Astrocyte (in vitro differentiated cells and primary cell): Measurements from ENCODE around the gene EXD3. TPM values are rescaled to one million over a fixed set of nuclear protein-coding genes. Genes with fewer than 3 reads are reported as not detected.

ENCODE experiments used
- DNase-seq: peaks from one replicate; pipeline ENCODE4 v3.0.0-alpha.2; 2010; ENCODE audit warnings: low read depth
- FAIRE-seq: peaks from 2 replicates; lab custom pipeline; 2011; peaks lifted over from hg19 to GRCh38; lab: Jason Lieb, UNC
- H2AFZ ChIP-seq: 2 replicates; pipeline ENCODE4 v1.6.0; 2012; ENCODE audit warnings: low read depth, low read length, inconsistent platforms
- H3K27ac ChIP-seq: 2 replicates; pipeline ENCODE4 v1.5.1; 2011; ENCODE audit warnings: low read depth, low read length, inconsistent platforms
- H3K27me3 ChIP-seq: 2 replicates; pipeline ENCODE4 v1.6.0; 2011; ENCODE audit warnings: low read length, inconsistent platforms; ENCODE audit not compliant: insufficient read depth
- H3K36me3 ChIP-seq: 2 replicates; pipeline ENCODE4 v1.5.1; 2011; ENCODE audit warnings: low read length, inconsistent platforms; ENCODE audit not compliant: insufficient read depth
- H3K4me1 ChIP-seq: 2 replicates; pipeline ENCODE4 v1.5.1; 2011; ENCODE audit warnings: low read length, inconsistent platforms; ENCODE audit not compliant: insufficient read depth
- H3K4me2 ChIP-seq: 2 replicates; pipeline ENCODE4 v1.6.0; 2012; ENCODE audit warnings: low read length, inconsistent platforms
- H3K4me3 ChIP-seq: 2 replicates; pipeline ENCODE4 v1.5.1; 2011; ENCODE audit warnings: low read depth, mild to moderate bottlenecking, low read length, inconsistent platforms; ENCODE audit not compliant: insufficient read depth
- H3K79me2 ChIP-seq: 2 replicates; pipeline ENCODE4 v1.6.0; 2012; ENCODE audit warnings: mild to moderate bottlenecking, low read length, inconsistent platforms; ENCODE audit not compliant: insufficient read depth
- H3K9ac ChIP-seq: 2 replicates; pipeline ENCODE4 v1.6.0; 2012; ENCODE audit warnings: mild to moderate bottlenecking, low read length, inconsistent platforms
- H3K9me3 ChIP-seq: 2 replicates; pipeline ENCODE4 v1.5.1; 2012; ENCODE audit warnings: low read depth, mild to moderate bottlenecking, low read length, inconsistent platforms; ENCODE audit not compliant: insufficient read depth
- H4K20me1 ChIP-seq: 2 replicates; pipeline ENCODE4 v1.6.0; 2012; ENCODE audit warnings: low read length, inconsistent platforms; ENCODE audit not compliant: insufficient read depth
- H3K27ac Mint-ChIP-seq: one replicate; pipeline ENCODE4 v1.8.0; 2021; ENCODE audit warnings: mild to moderate bottlenecking, mixed read lengths; ENCODE audit not compliant: unreplicated experiment
- H3K27me3 Mint-ChIP-seq: one replicate; pipeline ENCODE4 v1.8.0; 2021; ENCODE audit warnings: low read depth, mixed read lengths; ENCODE audit not compliant: unreplicated experiment
- H3K36me3 Mint-ChIP-seq: one replicate; pipeline ENCODE4 v1.8.0; 2021; ENCODE audit warnings: low read depth, mixed read lengths; ENCODE audit not compliant: unreplicated experiment
- H3K4me1 Mint-ChIP-seq: one replicate; pipeline ENCODE4 v1.8.0; 2021; ENCODE audit warnings: low read depth, mixed read lengths; ENCODE audit not compliant: unreplicated experiment
- H3K4me3 Mint-ChIP-seq: one replicate; pipeline ENCODE4 v1.8.0; 2021; ENCODE audit warnings: mild to moderate bottlenecking, moderate library complexity, mixed read lengths; ENCODE audit not compliant: unreplicated experiment
- H3K9me3 Mint-ChIP-seq: one replicate; pipeline ENCODE4 v1.8.0; 2021; ENCODE audit warnings: mild to moderate bottlenecking, mixed read lengths; ENCODE audit not compliant: unreplicated experiment
- CTCF ChIP-seq: IDR thresholded peaks from 2 replicates; pipeline ENCODE4 v1.5.1; 2011; ENCODE audit warnings: low read depth, mild to moderate bottlenecking, inconsistent platforms, low read length, moderate library complexity; ENCODE audit not compliant: insufficient read depth
- EZH2 ChIP-seq: IDR thresholded peaks from 2 replicates; pipeline ENCODE4 v1.6.1; 2012; ENCODE audit warnings: mild to moderate bottlenecking, low read length, inconsistent platforms; ENCODE audit not compliant: insufficient read depth
- total RNA-seq: library from RNA; stranded (reverse); gene quantifications from 2 replicates; pipeline ENCODE4 v1.2.1, GENCODE V29; 2021

The EXD3 gene
- total RNA-seq, 1 donor from 2014 or later: 8.5 TPM

GRCh38 chr9:137321726-137322361 lies 101.1 kb downstream of the EXD3 start:
- Mint-ChIP-seq H3K9me3 (no peaks in the 10 kb centered on the region), H3K27ac (no peak overlapping the region), H3K4me3 (no peak overlapping the region), H3K4me1 (no peaks in the 10 kb centered on the region), H3K36me3 (peaks cover 3% of the 10 kb centered on the region), H3K27me3 (peaks cover 10% of the 10 kb centered on the region)
- H3K79me2 ChIP-seq: no peaks in the 10 kb centered on the region
- TF ChIP-seq CTCF: no peak
- TF ChIP-seq EZH2: no peak
- H3K4me1 ChIP-seq: peaks cover 3% of the 10 kb centered on the region
- FAIRE-seq (no peak), DNase-seq (no peak)
- H3K4me3 ChIP-seq: no peak overlapping the region
- H3K27me3 ChIP-seq: no peaks in the 10 kb centered on the region
- no peaks in the 10 kb centered on the region for H3K9me3 ChIP-seq
- H3K36me3 ChIP-seq: no peaks in the 10 kb centered on the region
- H3K4me2 ChIP-seq: no peak overlapping the region
- H4K20me1 ChIP-seq: no peaks in the 10 kb centered on the region
- H3K27ac ChIP-seq: no peak overlapping the region
- H2AFZ ChIP-seq: no peak overlapping the region
- no peak overlapping the region for H3K9ac ChIP-seq

- Mint-ChIP-seq H3K36me3 (peaks cover 3% of the 10 kb centered on the region), H3K4me3 (no peak overlapping the region), H3K9me3 (no peaks in the 10 kb centered on the region), H3K27me3 (peaks cover 7% of the 10 kb centered on the region), H3K4me1 (no peaks in the 10 kb centered on the region), H3K27ac (no peak overlapping the region)
- TF ChIP-seq CTCF: no peak
- no peak for TF ChIP-seq EZH2
- DNase-seq: no peak
- H2AFZ ChIP-seq: peak overlapping the region; percentile 56
- H3K4me1 ChIP-seq: peaks cover 7% of the 10 kb centered on the region
- H3K27ac ChIP-seq: no peak overlapping the region
- no peaks in the 10 kb centered on the region for H3K27me3 ChIP-seq
- no peak for FAIRE-seq
- H3K9ac ChIP-seq: no peak overlapping the region
- H3K9me3 ChIP-seq: no peaks in the 10 kb centered on the region
- no peak overlapping the region for H3K4me2 ChIP-seq
- H4K20me1 ChIP-seq: no peaks in the 10 kb centered on the region
- H3K4me3 ChIP-seq: no peak overlapping the region
- H3K79me2 ChIP-seq: no peaks in the 10 kb centered on the region
- H3K36me3 ChIP-seq: no peaks in the 10 kb centered on the region
Observed at GRCh38 chr9:137320555-137321384, 102.2 kb downstream of the EXD3 start.
